IMR-90 (cell line): ENCODE results near the gene SOX6. TPM values are rescaled to one million over a fixed set of nuclear protein-coding genes. Genes with fewer than 3 reads are reported as not detected.

ENCODE experiments used
- ATAC-seq: fragments of 200-7000 bp; cut with Tn5 transposase; 2 replicates; pipeline ENCODE4 v1.9.1; 2020; ENCODE audit warnings: low read depth, mild to moderate bottlenecking, moderate library complexity
- BruUV-seq: library from RNA; stranded (reverse); fragments of 400-500 nt; replicated peaks from 2 replicates; lab custom pipeline; 2021; lab: Mats Ljungman, UMichigan
- CTCF ChIA-PET: fragments of 300-600 bp; formaldehyde crosslinking; extraction: SDS; loops from one replicate; lab custom pipeline; 2021; ENCODE audit warnings: antibody characterized with exemption; lab: Yijun Ruan, JAX
- POLR2A ChIA-PET: fragments of 300-600 bp; sonication (Branson Sonifier 250); formaldehyde crosslinking; loops from one replicate; lab custom pipeline; 2022; ENCODE audit warnings: antibody characterized with exemption; ENCODE audit not compliant: unreplicated experiment; lab: Charles Lee
- DNase-seq: peaks from one replicate; pipeline ENCODE4 v3.0.0; 2013
- H2AFZ ChIP-seq: replicated peaks from 2 replicates; pipeline ENCODE3; 2013; ENCODE audit warnings: low read length, mild to moderate bottlenecking; ENCODE audit not compliant: poor library complexity
- H2AK5ac ChIP-seq: 2 replicates; pipeline ENCODE4 v1.6.1; 2013; ENCODE audit warnings: low read depth, low read length, inconsistent platforms
- H2AK9ac ChIP-seq: replicated peaks from 2 replicates; pipeline ENCODE3; 2013; ENCODE audit warnings: mild to moderate bottlenecking, low read depth, low read length, moderate library complexity; ENCODE audit not compliant: poor library complexity
- H2BK120ac ChIP-seq: 2 replicates; pipeline ENCODE4 v1.6.1; 2013; ENCODE audit warnings: low read depth, low read length, inconsistent platforms
- H2BK15ac ChIP-seq: 3 replicates; pipeline ENCODE4 v1.6.1; 2013; ENCODE audit warnings: low read depth, low read length, inconsistent platforms
- H2BK20ac ChIP-seq: 2 replicates; pipeline ENCODE4 v1.6.1; 2013; ENCODE audit warnings: low read depth, mild to moderate bottlenecking, inconsistent platforms, low read length, moderate library complexity
- H2BK5ac ChIP-seq: 2 replicates; pipeline ENCODE4 v1.6.1; 2013; ENCODE audit warnings: mild to moderate bottlenecking, low read depth, low read length, inconsistent platforms; ENCODE audit not compliant: poor library complexity, severe bottlenecking
- H3K14ac ChIP-seq: replicated peaks from 2 replicates; pipeline ENCODE4 v1.6.1; 2013; ENCODE audit warnings: low read depth, low read length, inconsistent platforms
- H3K18ac ChIP-seq: 2 replicates; pipeline ENCODE4 v1.6.1; 2013; ENCODE audit warnings: low read depth, low read length, control low read depth
- H3K23ac ChIP-seq: 2 replicates; pipeline ENCODE4 v1.6.1; 2013; ENCODE audit warnings: low read depth, low read length, inconsistent platforms
- H3K27ac ChIP-seq: 2 replicates; pipeline ENCODE4 v1.5.1; 2013; ENCODE audit warnings: mild to moderate bottlenecking, control low read depth, low read length; ENCODE audit not compliant: insufficient read depth
- H3K27me3 ChIP-seq: 2 replicates; pipeline ENCODE4 v1.6.1; 2013; ENCODE audit warnings: low read length; ENCODE audit not compliant: control insufficient read depth, insufficient read depth
- H3K36me3 ChIP-seq: 2 replicates; pipeline ENCODE4 v1.6.1; 2013; ENCODE audit warnings: low read length, mixed read lengths; ENCODE audit not compliant: control insufficient read depth, insufficient read depth
- H3K4ac ChIP-seq: 2 replicates; pipeline ENCODE4 v1.6.1; 2013; ENCODE audit warnings: low read depth, low read length, inconsistent platforms
- H3K4me1 ChIP-seq: 2 replicates; pipeline ENCODE4 v1.6.1; 2013; ENCODE audit warnings: low read length, mixed read lengths; ENCODE audit not compliant: control insufficient read depth, insufficient read depth
- H3K4me2 ChIP-seq: 2 replicates; pipeline ENCODE4 v1.6.1; 2013; ENCODE audit warnings: low read depth, mild to moderate bottlenecking, control low read depth, low read length, moderate library complexity
- H3K4me3 ChIP-seq: 2 replicates; pipeline ENCODE4 v1.5.1; 2013; ENCODE audit warnings: low read depth, mild to moderate bottlenecking, control low read depth, low read length, moderate library complexity; ENCODE audit not compliant: insufficient read depth
- H3K56ac ChIP-seq: 2 replicates; pipeline ENCODE4 v1.6.1; 2013; ENCODE audit warnings: low read length, inconsistent platforms; ENCODE audit not compliant: insufficient read depth; ENCODE audit errors: extremely low read depth
- H3K79me1 ChIP-seq, 2 experiments: 2 replicates each; pipeline ENCODE4 v1.6.1; 2013; ENCODE audit warnings: low read length in 2 of 2, inconsistent platforms in 1 of 2, low read depth in 1 of 2
- H3K9ac ChIP-seq: 2 replicates; pipeline ENCODE4 v1.6.1; 2013; ENCODE audit warnings: low read depth, low read length, control low read depth
- H3K9me1 ChIP-seq: 2 replicates; pipeline ENCODE4 v1.6.1; 2013; ENCODE audit warnings: low read length, inconsistent platforms; ENCODE audit not compliant: insufficient read depth
- H3K9me3 ChIP-seq: 2 replicates; pipeline ENCODE4 v1.6.1; 2013; ENCODE audit warnings: low read length; ENCODE audit not compliant: control insufficient read depth, insufficient read depth
- H4K20me1 ChIP-seq: 2 replicates; pipeline ENCODE4 v1.6.1; 2013; ENCODE audit warnings: low read length, inconsistent platforms; ENCODE audit not compliant: insufficient read depth
- H4K5ac ChIP-seq: 2 replicates; pipeline ENCODE4 v1.6.1; 2013; ENCODE audit warnings: mild to moderate bottlenecking, low read depth, low read length, control low read depth
- H4K8ac ChIP-seq, 2 experiments: 2 replicates each; pipeline ENCODE4 v1.6.1; 2013; ENCODE audit warnings: low read depth in 2 of 2, low read length in 2 of 2, control low read depth in 1 of 2, inconsistent platforms in 1 of 2
- H4K91ac ChIP-seq: 2 replicates; pipeline ENCODE4 v1.6.1; 2013; ENCODE audit warnings: low read depth, low read length, inconsistent platforms; ENCODE audit not compliant: insufficient read depth
- BHLHE40 ChIP-seq: fragments of 150-350 bp; IDR thresholded peaks from 2 replicates; pipeline ENCODE4 v1.6.1; 2016; ENCODE audit warnings: mild to moderate bottlenecking, low read depth, low read length
- CEBPB ChIP-seq: IDR thresholded peaks from 2 replicates; pipeline ENCODE4 v1.6.1; 2012; ENCODE audit warnings: low read depth, low read length, improper control_type of control experiment
- CHD1 ChIP-seq: IDR thresholded peaks from 2 replicates; pipeline ENCODE4 v1.6.1; 2012; ENCODE audit warnings: low read depth, low read length, improper control_type of control experiment
- MAFK ChIP-seq: IDR thresholded peaks from 2 replicates; pipeline ENCODE4 v1.6.1; 2012; ENCODE audit warnings: low read depth, low read length, improper control_type of control experiment
- MAZ ChIP-seq: IDR thresholded peaks from 2 replicates; pipeline ENCODE4 v1.6.1; 2012; ENCODE audit warnings: low read depth, mild to moderate bottlenecking, low read length, improper control_type of control experiment, moderate library complexity, borderline replicate concordance
- NFE2L2 ChIP-seq: fragments of 150-350 bp; IDR thresholded peaks from 2 replicates; pipeline ENCODE4 v1.6.1; 2016; ENCODE audit warnings: low read depth, mild to moderate bottlenecking, low read length
- POLR2A ChIP-seq: IDR thresholded peaks from 2 replicates; pipeline ENCODE4 v1.6.1; 2012; ENCODE audit warnings: mild to moderate bottlenecking, low read depth, low read length
- RAD21 ChIP-seq: IDR thresholded peaks from 2 replicates; pipeline ENCODE4 v1.6.1; 2012; ENCODE audit warnings: low read length, improper control_type of control experiment
- RCOR1 ChIP-seq: IDR thresholded peaks from 2 replicates; pipeline ENCODE4 v1.6.1; 2012; ENCODE audit warnings: mild to moderate bottlenecking, low read length, improper control_type of control experiment; ENCODE audit not compliant: insufficient replicate concordance
- RFX5 ChIP-seq: IDR thresholded peaks from 2 replicates; pipeline ENCODE4 v1.8.0; 2012; ENCODE audit warnings: low read depth, mild to moderate bottlenecking, low read length, moderate library complexity
- USF2 ChIP-seq: fragments of 150-350 bp; IDR thresholded peaks from 2 replicates; pipeline ENCODE4 v1.6.1; 2017; ENCODE audit warnings: mild to moderate bottlenecking, antibody characterized with exemption, low read length, low read depth
- dilution Hi-C: fragments of 300-500 bp; cut with HindIII; formaldehyde crosslinking; loops from one replicate; pipeline ENCODE4 v1.14.3; 2018; ENCODE audit warnings: low sequenced_read_pairs; ENCODE audit not compliant: unreplicated experiment
- in situ Hi-C: fragments of 300-500 bp; cut with MboI; formaldehyde crosslinking; loops from 3 replicates; pipeline ENCODE4 v1.14.3; 2019; ENCODE audit warnings: low sequenced_read_pairs, inconsistent platforms, mixed read lengths
- intact Hi-C: fragments of 100-400 bp; cut with micrococcal nuclease; formaldehyde crosslinking; loops from 2 replicates; pipeline ENCODE4 v1.10.0; 2022
- polyA plus RNA-seq, 3 experiments: library from polyadenylated mRNA; depleted of rRNA; stranded (reverse); fragments of >200 nt; gene quantifications; 2 replicates each; pipeline ENCODE4 v1.2.3, GENCODE V29; 2012; ENCODE audit warnings: low replicate concordance in 1 of 3
- total RNA-seq: library from RNA; depleted of rRNA; stranded (reverse); fragments of >200 nt; gene quantifications from 2 replicates; pipeline ENCODE4 v1.2.3, GENCODE V29; 2012

The SOX6 gene
- total and polyA plus RNA-seq, 2 of the 4 experiments (the other 2 are of a cell fraction), result 1.7 to 7.7 TPM

GRCh38 chr11:16393340-16393739 is 37.0 kb upstream of the SOX6 start:
- no peak for DNase-seq
- Histone ChIP-seq H4K91ac (no peak overlapping the region), H3K9me3 (no peaks in the 10 kb centered on the region), H3K18ac (no peak overlapping the region), H2BK15ac (no peak overlapping the region), H3K9ac (no peak overlapping the region), H2AFZ (no peak overlapping the region), H2AK9ac (no peak overlapping the region), H2BK20ac (no peak overlapping the region), H3K23ac (no peak overlapping the region), H2AK5ac (no peak overlapping the region), H4K8ac (no peak overlapping the region), H3K14ac (no peak overlapping the region), H2BK5ac (no peak overlapping the region), H3K4me1 (peaks cover 2% of the 10 kb centered on the region; the same call in 1 of the 2 replicates), H4K5ac (no peak overlapping the region), H2BK120ac (no peak overlapping the region), H3K4ac (no peak overlapping the region), H3K56ac (no peak overlapping the region), H3K27me3 (no peaks in the 10 kb centered on the region), H3K27ac (no peak overlapping the region), H3K4me3 (no peak overlapping the region), H4K20me1 (no peaks in the 10 kb centered on the region), H3K79me1 (no peaks in the 10 kb centered on the region; a peak in 1 of 4 replicates), H3K4me2 (no peak overlapping the region), H3K36me3 (no peaks in the 10 kb centered on the region), H3K9me1 (no peaks in the 10 kb centered on the region)
- ATAC-seq, result no peak
- intact Hi-C loops, result no loop called here
- BruUV-seq, result no TSS peak
- in situ Hi-C loops, result no loop called here
- ChIA-PET POLR2A (no interaction called here), CTCF (interaction anchor here (1.3 kb wide), 1 partner anchor 11 kb away, joined by 3 read pairs; no protein-coding TSS in a partner anchor)
- TF ChIP-seq NFE2L2 (no peak), RCOR1 (no peak), RFX5 (no peak), POLR2A (no peak), RAD21 (no peak), CHD1 (no peak), BHLHE40 (no peak), MAFK (no peak), USF2 (no peak), CEBPB (no peak), MAZ (no peak)
- dilution Hi-C loops, result no loop called here
